ENCODE data around the gene HERC3. TPM values are rescaled to one million over a fixed set of nuclear protein-coding genes. Genes with fewer than 3 reads are reported as not detected.
A peak's percentile ranks its signal among the peaks of the same experiment; 100 is the strongest.
"Not testable (repeated sequence)": the region's sequence is repeated elsewhere in the genome, so short reads cannot be mapped to it uniquely, and the experiment has no call there.

Gene HERC3
- total RNA-seq, 1 experiment from 2014 or later, result 2.8 TPM

GRCh38 chr4:88609387-88609786 lies 17.1 kb downstream of the HERC3 start:
- DNase-seq (ENCODE audit: low spot score), result no peak

GRCh38 chr4:88609794-88610193 lies 17.5 kb downstream of the HERC3 start:
- not testable (repeated sequence) for DNase-seq (ENCODE audit: low spot score)

- DNase-seq (ENCODE audit: low spot score), result no peak
These were observed 18.5 kb downstream of the HERC3 start for GRCh38 chr4:88610771-88611170.

GRCh38 chr4:88613417-88613875 lies 21.2 kb downstream of the HERC3 start:
- DNase-seq (ENCODE audit: low spot score), result no peak

GRCh38 chr4:88614058-88614457 lies 21.8 kb downstream of the HERC3 start:
- no peak for DNase-seq (ENCODE audit: low spot score)

GRCh38 chr4:88616275-88617150 lies 24.2 kb downstream of the HERC3 start:
- DNase-seq (ENCODE audit: low spot score), result peak; percentile 81

GRCh38 chr4:88618782-88619485 lies 26.7 kb downstream of the HERC3 start:
- DNase-seq (ENCODE audit: low spot score), result no peak

GRCh38 chr4:88619971-88620370 lies 27.7 kb downstream of the HERC3 start:
- DNase-seq (ENCODE audit: low spot score), result no peak

- no peak for DNase-seq (ENCODE audit: low spot score)
These were observed 29.6 kb downstream of the HERC3 start for GRCh38 chr4:88621763-88622327.

GRCh38 chr4:88623097-88623496 lies 30.8 kb downstream of the HERC3 start:
- peak; percentile 89 for DNase-seq (ENCODE audit: low spot score)

GRCh38 chr4:88628746-88629145 lies 36.5 kb downstream of the HERC3 start:
- no peak for DNase-seq (ENCODE audit: low spot score)

GRCh38 chr4:88629826-88630225 lies 37.5 kb downstream of the HERC3 start:
- no peak for DNase-seq (ENCODE audit: low spot score)

GRCh38 chr4:88630756-88631155 lies 38.5 kb downstream of the HERC3 start:
- peak; percentile 48 for DNase-seq (ENCODE audit: low spot score)

GRCh38 chr4:88643932-88644331 lies 51.7 kb downstream of the HERC3 start:
- DNase-seq (ENCODE audit: low spot score), result no peak

GRCh38 chr4:88645994-88646393 lies 53.7 kb downstream of the HERC3 start:
- no peak for DNase-seq (ENCODE audit: low spot score)

GRCh38 chr4:88646528-88647280 lies 54.4 kb downstream of the HERC3 start:
- no peak for DNase-seq (ENCODE audit: low spot score)

GRCh38 chr4:88649716-88650115 lies 57.4 kb downstream of the HERC3 start:
- DNase-seq (ENCODE audit: low spot score), result no peak

GRCh38 chr4:88653371-88653946 lies 61.2 kb downstream of the HERC3 start:
- DNase-seq (ENCODE audit: low spot score), result no peak

- DNase-seq (ENCODE audit: low spot score), result no peak
These were observed 62.9 kb downstream of the HERC3 start for GRCh38 chr4:88655226-88655625.

GRCh38 chr4:88659055-88659889 lies 67.0 kb downstream of the HERC3 start:
- peak; percentile 75 for DNase-seq (ENCODE audit: low spot score)

GRCh38 chr4:88659890-88660208 lies 67.6 kb downstream of the HERC3 start:
- no peak for DNase-seq (ENCODE audit: low spot score)

Data from A172 (cell line).